ENCODE measurements around the gene MAST3. TPM values are rescaled to one million over a fixed set of nuclear protein-coding genes. Genes with fewer than 3 reads are reported as not detected.
"Not testable (repeated sequence)": the region's sequence is repeated elsewhere in the genome, so short reads cannot be mapped to it uniquely, and the experiment has no call there.

The MAST3 gene
- total RNA-seq, 1 experiment from 2014 or later: 4.1 TPM

DNA sequence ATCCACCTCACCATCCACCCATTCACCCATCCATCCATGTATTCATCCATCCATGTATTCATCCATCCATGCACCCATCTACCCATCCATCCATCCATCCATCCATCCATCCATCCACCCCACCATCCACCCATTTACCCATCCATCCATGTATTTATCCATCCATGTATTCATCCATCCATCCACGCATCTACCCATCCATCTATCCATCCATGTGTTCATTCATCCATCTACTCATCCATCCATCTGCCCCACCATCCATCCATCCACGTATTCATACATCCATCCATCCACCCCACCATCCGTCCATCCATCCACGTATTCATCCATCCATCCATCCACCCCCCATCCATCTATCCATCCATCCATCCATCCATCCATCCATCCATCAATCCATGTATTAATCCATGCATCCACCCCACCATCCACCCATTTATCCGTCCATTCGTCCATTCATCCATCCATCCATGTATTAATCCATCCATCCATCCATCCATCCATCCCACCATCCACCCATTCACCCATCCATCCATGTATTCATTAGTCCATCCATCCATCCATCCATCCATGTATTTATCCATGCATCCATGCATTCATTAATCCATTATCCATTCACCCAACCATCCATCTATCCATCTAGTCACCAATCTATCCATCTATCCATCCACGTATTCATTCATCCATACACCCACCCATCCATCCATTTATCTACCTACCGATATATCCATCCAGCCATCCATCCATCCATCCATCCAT is 13.5 kb upstream of the MAST3 start:
- TF ChIP-seq, protein P1, sequence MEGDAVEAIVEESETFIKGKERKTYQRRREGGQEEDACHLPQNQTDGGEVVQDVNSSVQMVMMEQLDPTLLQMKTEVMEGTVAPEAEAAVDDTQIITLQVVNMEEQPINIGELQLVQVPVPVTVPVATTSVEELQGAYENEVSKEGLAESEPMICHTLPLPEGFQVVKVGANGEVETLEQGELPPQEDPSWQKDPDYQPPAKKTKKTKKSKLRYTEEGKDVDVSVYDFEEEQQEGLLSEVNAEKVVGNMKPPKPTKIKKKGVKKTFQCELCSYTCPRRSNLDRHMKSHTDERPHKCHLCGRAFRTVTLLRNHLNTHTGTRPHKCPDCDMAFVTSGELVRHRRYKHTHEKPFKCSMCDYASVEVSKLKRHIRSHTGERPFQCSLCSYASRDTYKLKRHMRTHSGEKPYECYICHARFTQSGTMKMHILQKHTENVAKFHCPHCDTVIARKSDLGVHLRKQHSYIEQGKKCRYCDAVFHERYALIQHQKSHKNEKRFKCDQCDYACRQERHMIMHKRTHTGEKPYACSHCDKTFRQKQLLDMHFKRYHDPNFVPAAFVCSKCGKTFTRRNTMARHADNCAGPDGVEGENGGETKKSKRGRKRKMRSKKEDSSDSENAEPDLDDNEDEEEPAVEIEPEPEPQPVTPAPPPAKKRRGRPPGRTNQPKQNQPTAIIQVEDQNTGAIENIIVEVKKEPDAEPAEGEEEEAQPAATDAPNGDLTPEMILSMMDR (IDR thresholded peaks at IDR 0.05; ENCODE audit: unreplicated experiment): no peak
- Mint-ChIP-seq H3K27ac (ENCODE audit: low read depth, unreplicated experiment) (no peak overlapping the region), H3K9me3 (ENCODE audit: unreplicated experiment) (peaks cover 15% of the 10 kb centered on the region), H3K4me1 (ENCODE audit: insufficient read depth, unreplicated experiment) (no peaks in the 10 kb centered on the region), H3K4me3 (ENCODE audit: unreplicated experiment) (no peak overlapping the region), H3K36me3 (ENCODE audit: insufficient read depth, unreplicated experiment) (no peaks in the 10 kb centered on the region), H3K27me3 (ENCODE audit: insufficient read depth, unreplicated experiment) (peaks cover 32% of the 10 kb centered on the region)
- no peak for DNase-seq (ENCODE audit: unreplicated experiment)
- intact Hi-C loops (cut with micrococcal nuclease): no loop called here
- BruUV-seq (replicated peaks): no TSS peak
- CTCF ChIA-PET: no interaction called here
- POLR2A ChIA-PET: no interaction called here

GRCh38 chr19:18085702-18086457 is 11.7 kb upstream of the MAST3 start:
- no peak overlapping the region for H3K27ac Mint-ChIP-seq (ENCODE audit: low read depth, unreplicated experiment)
- BruUV-seq (replicated peaks): no TSS peak
- H3K27me3 Mint-ChIP-seq (ENCODE audit: insufficient read depth, unreplicated experiment): peaks cover 32% of the 10 kb centered on the region
- TF ChIP-seq, protein P1 (IDR thresholded peaks at IDR 0.05; ENCODE audit: unreplicated experiment): no peak
- DNase-seq (ENCODE audit: unreplicated experiment): no peak
- H3K9me3 Mint-ChIP-seq (ENCODE audit: unreplicated experiment): peaks cover 15% of the 10 kb centered on the region
- ChIA-PET POLR2A (no interaction called here), CTCF (interaction anchor here (0.7 kb wide), 1 partner anchor 1239 kb away, joined by 4 read pairs; no protein-coding TSS in a partner anchor)
- H3K36me3 Mint-ChIP-seq (ENCODE audit: insufficient read depth, unreplicated experiment): no peaks in the 10 kb centered on the region
- no peak overlapping the region for H3K4me3 Mint-ChIP-seq (ENCODE audit: unreplicated experiment)
- H3K4me1 Mint-ChIP-seq (ENCODE audit: insufficient read depth, unreplicated experiment): no peaks in the 10 kb centered on the region
- intact Hi-C loops (cut with micrococcal nuclease): no loop called here

- H3K27me3 Mint-ChIP-seq (ENCODE audit: insufficient read depth, unreplicated experiment): peaks cover 32% of the 10 kb centered on the region
- H3K4me1 Mint-ChIP-seq (ENCODE audit: insufficient read depth, unreplicated experiment): no peaks in the 10 kb centered on the region
- no peak within 1 kb of the TSS for H3K27ac Mint-ChIP-seq (ENCODE audit: low read depth, unreplicated experiment)
- no TSS peak for BruUV-seq (replicated peaks)
- ChIA-PET CTCF (no interaction called here), POLR2A (interaction anchor here (1.2 kb wide), 1 partner anchor 15 kb away, joined by 4 read pairs; no protein-coding TSS in a partner anchor)
- H3K9me3 Mint-ChIP-seq (ENCODE audit: unreplicated experiment): peaks cover 15% of the 10 kb centered on the region
- TF ChIP-seq, protein P1 (IDR thresholded peaks at IDR 0.05; ENCODE audit: unreplicated experiment): no peak
- DNase-seq (ENCODE audit: unreplicated experiment): no peak
- H3K36me3 Mint-ChIP-seq (ENCODE audit: insufficient read depth, unreplicated experiment): no peaks in the 10 kb centered on the region
- intact Hi-C loops (cut with micrococcal nuclease): no loop called here
- no peak within 1 kb of the TSS for H3K4me3 Mint-ChIP-seq (ENCODE audit: unreplicated experiment)
These were observed 10.9 kb upstream of the MAST3 start, which contains the start of gene IL12RB1 for GRCh38 chr19:18086590-18087138. Gene IL12RB1 (minus strand): TSS chr19:18086934. CDS start chr19:18086823, 111 bp downstream.

- BruUV-seq (replicated peaks); H3K36me3 Mint-ChIP-seq (ENCODE audit: insufficient read depth, unreplicated experiment); H3K4me3 Mint-ChIP-seq (ENCODE audit: unreplicated experiment); H3K27ac Mint-ChIP-seq (ENCODE audit: low read depth, unreplicated experiment); H3K27me3 Mint-ChIP-seq (ENCODE audit: insufficient read depth, unreplicated experiment); H3K9me3 Mint-ChIP-seq (ENCODE audit: unreplicated experiment); intact Hi-C loops (cut with micrococcal nuclease); H3K4me1 Mint-ChIP-seq (ENCODE audit: insufficient read depth, unreplicated experiment): not testable (repeated sequence)
- CTCF ChIA-PET: interaction anchor here (0.5 to 1.0 kb wide), 2 partner anchors 7 to 24 kb away, joined by 3 read pairs; no protein-coding TSS in a partner anchor
- DNase-seq (ENCODE audit: unreplicated experiment): peak; percentile 64
- POLR2A ChIA-PET: interaction anchor here (0.6 to 0.7 kb wide), 2 partner anchors 82 to 183 kb away, joined by 3 to 4 read pairs; no protein-coding TSS in a partner anchor
These were observed 8.5 kb upstream of the MAST3 start for GRCh38 chr19:18089096-18089541.

Data from MCF 10A (cell line).